T-helper 1 cell treated with Interleukin-12 subunit alpha and Interleukin-12 subunit beta and Interleukin-4 antibody, amounts not matched to agents 30 ng/mL and 1 ng/mL, for 36 hours (primary cell): ENCODE results near the gene CCNG2. TPM values are rescaled to one million over a fixed set of nuclear protein-coding genes. Genes with fewer than 3 reads are reported as not detected.

ENCODE experiments used
- intact Hi-C: fragments of 100-400 bp; cut with micrococcal nuclease; formaldehyde crosslinking; loops from one replicate; pipeline ENCODE4 v1.15.1; 2024
- total RNA-seq: library from RNA; stranded (reverse); gene quantifications from 2 replicates; pipeline ENCODE4 v1.2.3, GENCODE V29; 2022

CCNG2 gene
- total RNA-seq, 1 donor from 2014 or later, result 18.1 TPM

GRCh38 chr4:77146186-77147078 is 10.6 kb upstream of the CCNG2 start:
- intact Hi-C loops, result no loop called here

- intact Hi-C loops, result no loop called here
Measured at GRCh38 chr4:77147079-77147782, 9.8 kb upstream of the CCNG2 start.

- intact Hi-C loops, result no loop called here
Measured at GRCh38 chr4:77148078-77148477, 8.9 kb upstream of the CCNG2 start.

- intact Hi-C loops, result no loop called here
Measured at GRCh38 chr4:77149789-77150188, 7.2 kb upstream of the CCNG2 start.

GRCh38 chr4:77151241-77151640 is 5.8 kb upstream of the CCNG2 start:
- intact Hi-C loops, result no loop called here

- intact Hi-C loops, result loop anchor here (1.0 kb wide), 1 partner anchor 39 kb away; no protein-coding TSS in a partner anchor
Measured at GRCh38 chr4:77152421-77152820, 4.6 kb upstream of the CCNG2 start.

GRCh38 chr4:77153006-77153405 is 4.0 kb upstream of the CCNG2 start:
- intact Hi-C loops, result no loop called here

GRCh38 chr4:77154065-77154464 is 2.9 kb upstream of the CCNG2 start:
- intact Hi-C loops, result no loop called here

- intact Hi-C loops, result loop anchor here (5.0 kb wide), 5 partner anchors 163 to 1622 kb away; partner anchors contain the start of genes BMP2K, CDKL2 and SCARB2
Measured at GRCh38 chr4:77154761-77155499, 2.1 kb upstream of the CCNG2 start.

- intact Hi-C loops, result loop anchor here (1.0 to 5.0 kb wide), 21 partner anchors 18 to 1783 kb away; partner anchors contain the start of genes BMP2K, CDKL2, G3BP2 and MRPL1
Measured at GRCh38 chr4:77155631-77156452, 1.2 kb upstream of the CCNG2 start.

GRCh38 chr4:77156533-77156911 is 485 bp upstream of the CCNG2 start:
- intact Hi-C loops, result loop anchor here (1.0 to 5.0 kb wide), 21 partner anchors 18 to 1782 kb away; partner anchors contain the start of genes BMP2K, CDKL2, G3BP2 and MRPL1

- intact Hi-C loops, result loop anchor here (2.0 to 5.0 kb wide), 15 partner anchors 45 to 1781 kb away; partner anchors contain the start of genes BMP2K, CDKL2, G3BP2 and MRPL1
Measured at GRCh38 chr4:77157859-77158486, 966 bp downstream of the CCNG2 start.

GRCh38 chr4:77158487-77158861 is 1.5 kb downstream of the CCNG2 start:
- intact Hi-C loops, result loop anchor here (2.0 to 5.0 kb wide), 6 partner anchors 166 to 1644 kb away; partner anchors contain the start of genes BMP2K, CDKL2, RCHY1 and SCARB2

GRCh38 chr4:77159806-77160205 is 2.8 kb downstream of the CCNG2 start:
- intact Hi-C loops, result loop anchor here (2.0 to 5.0 kb wide), 6 partner anchors 168 to 1645 kb away; partner anchors contain the start of genes BMP2K, CDKL2, RCHY1 and SCARB2

- intact Hi-C loops, result no loop called here
Measured at GRCh38 chr4:77163641-77164040, 6.6 kb downstream of the CCNG2 start.

GRCh38 chr4:77167173-77167572 is 10.2 kb downstream of the CCNG2 start:
- intact Hi-C loops, result no loop called here

- intact Hi-C loops, result no loop called here
Measured at GRCh38 chr4:77167866-77168265, 10.9 kb downstream of the CCNG2 start.

GRCh38 chr4:77169481-77169880 is 12.5 kb downstream of the CCNG2 start:
- intact Hi-C loops, result no loop called here

GRCh38 chr4:77170926-77171325 is 13.9 kb downstream of the CCNG2 start:
- intact Hi-C loops, result no loop called here

GRCh38 chr4:77172336-77172735 is 15.3 kb downstream of the CCNG2 start:
- intact Hi-C loops, result no loop called here
